ENCODE results near the gene TESK2. TPM values are rescaled to one million over a fixed set of nuclear protein-coding genes. Genes with fewer than 3 reads are reported as not detected.

TESK2 gene
- total RNA-seq, 3 donors from 2014 or later (not counting 1 experiment from before 2014, with no cell fraction given) = 5.1 to 7.4 (median 6.0) TPM

DNA sequence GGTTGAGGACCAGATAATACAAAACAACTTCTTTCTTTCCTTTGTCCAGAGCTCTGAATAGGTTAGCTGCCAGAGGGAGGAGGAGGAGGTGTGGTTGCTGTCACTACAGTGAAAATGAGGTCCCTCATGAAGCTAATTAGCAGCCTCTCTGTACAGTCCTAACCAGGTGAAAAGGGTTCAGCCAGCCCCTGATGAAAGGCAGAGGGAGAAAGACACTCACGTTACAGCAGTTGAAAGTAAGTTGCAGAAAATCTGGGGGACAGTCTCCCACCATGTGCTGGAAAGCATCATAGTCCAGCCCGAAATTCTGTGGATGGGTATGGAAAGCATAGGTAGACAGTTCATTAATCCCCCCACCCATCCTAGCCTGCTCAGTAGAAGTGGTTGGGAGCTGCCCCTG is 144.5 kb downstream of the TESK2 start:
- Mint-ChIP-seq H3K4me3 (no peak overlapping the region), H3K36me3 (no peaks in the 10 kb centered on the region), H3K27me3 (ENCODE audit: low read depth in 2 of 2) (no peaks in the 10 kb centered on the region), H3K27ac (no peak overlapping the region), H3K9me3 (no peaks in the 10 kb centered on the region), H3K4me1 (peaks cover 5 to 9% of the 10 kb centered on the region in 2 donors)
- H3K36me3 ChIP-seq (ENCODE audit: control insufficient read depth, insufficient read depth, low read length) = peaks cover 34% of the 10 kb centered on the region
- 100% methylated on average over 1 of the region's 2 CpGs for whole genome bisulfite sequencing (ENCODE audit: insufficient coverage)
- H3K27me3 ChIP-seq (ENCODE audit: control insufficient read depth, insufficient read depth, low read length) = no peaks in the 10 kb centered on the region
- no peak overlapping the region for H3K4me3 ChIP-seq (ENCODE audit: low read length)
- peaks cover 3% of the 10 kb centered on the region for H3K4me1 ChIP-seq (ENCODE audit: control insufficient read depth, insufficient read depth, low read length)
- TF ChIP-seq, protein P1, sequence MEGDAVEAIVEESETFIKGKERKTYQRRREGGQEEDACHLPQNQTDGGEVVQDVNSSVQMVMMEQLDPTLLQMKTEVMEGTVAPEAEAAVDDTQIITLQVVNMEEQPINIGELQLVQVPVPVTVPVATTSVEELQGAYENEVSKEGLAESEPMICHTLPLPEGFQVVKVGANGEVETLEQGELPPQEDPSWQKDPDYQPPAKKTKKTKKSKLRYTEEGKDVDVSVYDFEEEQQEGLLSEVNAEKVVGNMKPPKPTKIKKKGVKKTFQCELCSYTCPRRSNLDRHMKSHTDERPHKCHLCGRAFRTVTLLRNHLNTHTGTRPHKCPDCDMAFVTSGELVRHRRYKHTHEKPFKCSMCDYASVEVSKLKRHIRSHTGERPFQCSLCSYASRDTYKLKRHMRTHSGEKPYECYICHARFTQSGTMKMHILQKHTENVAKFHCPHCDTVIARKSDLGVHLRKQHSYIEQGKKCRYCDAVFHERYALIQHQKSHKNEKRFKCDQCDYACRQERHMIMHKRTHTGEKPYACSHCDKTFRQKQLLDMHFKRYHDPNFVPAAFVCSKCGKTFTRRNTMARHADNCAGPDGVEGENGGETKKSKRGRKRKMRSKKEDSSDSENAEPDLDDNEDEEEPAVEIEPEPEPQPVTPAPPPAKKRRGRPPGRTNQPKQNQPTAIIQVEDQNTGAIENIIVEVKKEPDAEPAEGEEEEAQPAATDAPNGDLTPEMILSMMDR (IDR thresholded peaks at IDR 0.05) = no peak
- intact Hi-C loops (cut with micrococcal nuclease) = no loop called here
- no peak for DNase-seq
- H3K27ac ChIP-seq (ENCODE audit: low read length) = no peak overlapping the region
- no peak for ATAC-seq
- no peaks in the 10 kb centered on the region for H3K9me3 ChIP-seq (ENCODE audit: control insufficient read depth, insufficient read depth, low read length)

DNA sequence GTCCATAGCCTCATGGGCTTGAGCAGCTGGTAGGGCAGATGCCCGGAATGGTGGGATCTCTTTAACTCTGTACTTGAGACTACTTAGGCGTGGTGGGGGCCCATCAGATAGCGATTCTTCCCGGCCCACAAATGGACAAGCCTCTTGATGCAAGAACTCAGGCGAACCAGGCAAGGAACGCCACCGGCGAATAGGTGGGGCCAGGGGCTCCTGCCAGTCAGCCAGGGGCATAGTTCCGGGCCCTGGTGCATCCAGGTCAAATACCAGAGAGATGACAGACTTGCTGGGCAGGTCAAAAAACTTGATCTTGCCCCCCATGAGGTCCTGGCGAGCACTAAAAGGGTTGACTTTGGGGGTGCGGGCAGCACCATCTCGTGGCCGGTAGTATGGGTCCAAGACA is 145.9 kb downstream of the TESK2 start:
- WGBS (ENCODE audit: insufficient coverage) = 97% methylated on average over 13 of the region's 13 CpGs
- intact Hi-C loops (cut with micrococcal nuclease) = no loop called here
- Mint-ChIP-seq H3K4me3 (no peak overlapping the region), H3K27ac (no peak overlapping the region), H3K4me1 (peaks cover 18 to 24% of the 10 kb centered on the region in 2 donors), H3K27me3 (ENCODE audit: low read depth in 2 of 2) (no peaks in the 10 kb centered on the region), H3K9me3 (no peaks in the 10 kb centered on the region), H3K36me3 (no peaks in the 10 kb centered on the region)
- no peaks in the 10 kb centered on the region for H3K27me3 ChIP-seq (ENCODE audit: control insufficient read depth, insufficient read depth, low read length)
- peaks cover 34% of the 10 kb centered on the region for H3K36me3 ChIP-seq (ENCODE audit: control insufficient read depth, insufficient read depth, low read length)
- no peak for DNase-seq
- TF ChIP-seq, protein P1 (IDR thresholded peaks at IDR 0.05) = no peak
- peaks cover 15% of the 10 kb centered on the region for H3K4me1 ChIP-seq (ENCODE audit: control insufficient read depth, insufficient read depth, low read length)
- H3K4me3 ChIP-seq (ENCODE audit: low read length) = no peak overlapping the region
- no peaks in the 10 kb centered on the region for H3K9me3 ChIP-seq (ENCODE audit: control insufficient read depth, insufficient read depth, low read length)
- no peak overlapping the region for H3K27ac ChIP-seq (ENCODE audit: low read length)
- ATAC-seq = no peak

DNA sequence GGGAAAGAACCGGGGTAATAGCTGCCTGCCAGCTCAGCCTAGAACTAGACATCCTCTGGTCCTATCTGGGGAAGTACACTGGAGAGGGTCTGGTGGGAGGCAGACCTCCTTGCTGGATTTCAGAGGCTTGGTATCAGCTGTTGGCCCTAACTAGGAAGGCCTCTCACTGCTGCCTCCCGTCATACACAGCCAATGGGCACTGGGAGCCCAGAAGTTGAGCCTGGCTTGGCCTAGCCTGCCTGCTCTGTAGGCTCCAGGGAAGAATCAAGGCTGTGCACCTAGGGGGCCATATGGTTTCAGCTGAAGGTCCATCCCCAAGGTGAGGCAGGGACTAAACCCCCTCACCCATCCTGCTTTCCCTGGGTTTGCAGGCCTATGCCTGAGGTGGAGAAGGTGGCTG is 146.5 kb downstream of the TESK2 start:
- DNase-seq (no peak), ATAC-seq (no peak)
- Histone ChIP-seq H3K36me3 (ENCODE audit: control insufficient read depth, insufficient read depth, low read length) (peaks cover 34% of the 10 kb centered on the region), H3K27ac (ENCODE audit: low read length) (no peak overlapping the region), H3K27me3 (ENCODE audit: control insufficient read depth, insufficient read depth, low read length) (no peaks in the 10 kb centered on the region), H3K4me1 (ENCODE audit: control insufficient read depth, insufficient read depth, low read length) (peaks cover 17% of the 10 kb centered on the region), H3K9me3 (ENCODE audit: control insufficient read depth, insufficient read depth, low read length) (no peaks in the 10 kb centered on the region), H3K4me3 (ENCODE audit: low read length) (no peak overlapping the region)
- TF ChIP-seq, protein P1 (IDR thresholded peaks at IDR 0.05) = no peak
- H3K27ac Mint-ChIP-seq = no peak overlapping the region
- 94% methylated on average over 2 of the region's 2 CpGs for WGBS (ENCODE audit: insufficient coverage)
- no peaks in the 10 kb centered on the region for H3K9me3 Mint-ChIP-seq
- H3K4me1 Mint-ChIP-seq = peaks cover 22 to 27% of the 10 kb centered on the region in 2 donors
- no peaks in the 10 kb centered on the region for H3K36me3 Mint-ChIP-seq
- intact Hi-C loops (cut with micrococcal nuclease) = loop anchor here (5.0 kb wide), 1 partner anchor 148 kb away; the partner anchor contains the start of gene TESK2
- H3K27me3 Mint-ChIP-seq (ENCODE audit: low read depth in 2 of 2) = no peaks in the 10 kb centered on the region
- H3K4me3 Mint-ChIP-seq = no peak overlapping the region
